ENCODE results near the gene ARMC3.
"Not testable (repeated sequence)": the region's sequence is repeated elsewhere in the genome, so short reads cannot be mapped to it uniquely, and the experiment has no call there.

The ARMC3 gene, protein sequence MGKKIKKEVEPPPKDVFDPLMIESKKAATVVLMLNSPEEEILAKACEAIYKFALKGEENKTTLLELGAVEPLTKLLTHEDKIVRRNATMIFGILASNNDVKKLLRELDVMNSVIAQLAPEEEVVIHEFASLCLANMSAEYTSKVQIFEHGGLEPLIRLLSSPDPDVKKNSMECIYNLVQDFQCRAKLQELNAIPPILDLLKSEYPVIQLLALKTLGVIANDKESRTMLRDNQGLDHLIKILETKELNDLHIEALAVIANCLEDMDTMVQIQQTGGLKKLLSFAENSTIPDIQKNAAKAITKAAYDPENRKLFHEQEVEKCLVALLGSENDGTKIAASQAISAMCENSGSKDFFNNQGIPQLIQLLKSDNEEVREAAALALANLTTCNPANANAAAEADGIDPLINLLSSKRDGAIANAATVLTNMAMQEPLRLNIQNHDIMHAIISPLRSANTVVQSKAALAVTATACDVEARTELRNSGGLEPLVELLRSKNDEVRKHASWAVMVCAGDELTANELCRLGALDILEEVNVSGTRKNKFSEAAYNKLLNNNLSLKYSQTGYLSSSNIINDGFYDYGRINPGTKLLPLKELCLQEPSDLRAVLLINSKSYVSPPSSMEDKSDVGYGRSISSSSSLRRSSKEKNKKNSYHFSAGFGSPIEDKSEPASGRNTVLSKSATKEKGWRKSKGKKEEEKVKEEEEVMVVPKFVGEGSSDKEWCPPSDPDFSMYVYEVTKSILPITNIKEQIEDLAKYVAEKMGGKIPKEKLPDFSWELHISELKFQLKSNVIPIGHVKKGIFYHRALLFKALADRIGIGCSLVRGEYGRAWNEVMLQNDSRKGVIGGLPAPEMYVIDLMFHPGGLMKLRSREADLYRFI

GRCh38 chr10:22927661-22928403 is at the start of gene ARMC3:
ARMC3 (plus strand) TSS chr10:22928053; CDS start chr10:22931997, 3,944 bp downstream.
- Histone ChIP-seq H3K36me3 (ENCODE audit: control insufficient read depth, insufficient read depth, low read length) (no peaks in the 10 kb centered on the region), H3K4me1 (ENCODE audit: control insufficient read depth, insufficient read depth, low read length) (no peaks in the 10 kb centered on the region), H3K9me3 (ENCODE audit: control insufficient read depth, insufficient read depth, low read length) (no peaks in the 10 kb centered on the region), H3K4me3 (ENCODE audit: low read length) (peak within 1 kb of the TSS; percentile 37; the same call in 1 of the 2 replicates), H3K27ac (ENCODE audit: low read length) (no peak within 1 kb of the TSS), H3K27me3 (ENCODE audit: control insufficient read depth, insufficient read depth, low read length) (0 out of 2 replicates have a peak, but pooled peaks cover 1% of the 10 kb centered on the region)
- peak; percentile 71 for DNase-seq (ENCODE audit: low read depth, low spot score)
- no CpG with 5 or more reads among the region's 41 CpGs for WGBS (ENCODE audit: insufficient coverage, insufficient read length)

DNA sequence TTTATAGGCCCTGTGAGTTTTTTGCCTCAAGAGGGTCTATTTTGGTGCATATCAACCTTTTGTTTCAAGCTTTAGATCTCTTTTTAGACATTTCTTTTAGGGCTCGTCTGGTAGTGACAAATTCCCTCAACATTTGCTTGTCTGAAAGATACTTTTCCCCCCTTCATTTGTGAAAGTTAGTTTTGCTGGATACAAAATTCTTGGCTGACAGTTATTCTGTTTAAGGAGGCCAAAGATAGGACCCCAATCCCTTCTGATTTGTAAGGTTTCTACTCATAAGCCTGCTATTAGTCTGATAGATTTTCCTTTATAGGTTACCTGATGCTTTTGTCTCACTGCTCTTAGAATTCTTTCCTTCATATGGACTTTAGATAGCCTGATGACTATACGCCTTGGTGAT is 36.1 kb upstream of the ARMC3 start:
- no peaks in the 10 kb centered on the region for H3K36me3 ChIP-seq (ENCODE audit: control insufficient read depth, insufficient read depth, low read length)
- no peak for DNase-seq (ENCODE audit: low read depth, low spot score)
- H3K4me3 ChIP-seq (ENCODE audit: low read length), result no peak overlapping the region
- no peak overlapping the region for H3K27ac ChIP-seq (ENCODE audit: low read length)
- no peaks in the 10 kb centered on the region for H3K4me1 ChIP-seq (ENCODE audit: control insufficient read depth, insufficient read depth, low read length)
- H3K27me3 ChIP-seq (ENCODE audit: control insufficient read depth, insufficient read depth, low read length), result no peaks in the 10 kb centered on the region
- no CpG with 5 or more reads among the region's 2 CpGs for WGBS (ENCODE audit: insufficient coverage, insufficient read length)
- no peaks in the 10 kb centered on the region for H3K9me3 ChIP-seq (ENCODE audit: control insufficient read depth, insufficient read depth, low read length)

DNA sequence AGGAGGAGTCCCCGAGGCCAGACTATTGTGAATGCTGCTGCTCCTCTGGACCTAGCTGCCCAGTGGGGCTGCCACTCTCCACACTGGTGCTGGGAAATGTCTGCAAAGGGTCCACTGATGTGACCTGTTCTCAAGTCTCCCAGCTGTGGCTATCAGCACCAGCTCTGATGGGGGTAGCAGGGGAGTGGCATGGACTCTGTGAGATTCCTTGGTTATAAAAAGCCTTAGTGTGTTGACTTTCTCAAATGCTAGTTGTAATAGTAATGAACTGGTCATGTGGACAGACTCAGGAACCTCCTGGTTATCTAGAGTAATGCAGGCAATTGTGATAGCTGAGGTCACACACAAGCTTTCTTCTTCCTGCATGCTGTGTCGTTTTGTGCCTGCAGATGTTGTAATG is 34.1 kb upstream of the ARMC3 start:
- WGBS (ENCODE audit: insufficient coverage, insufficient read length), result no CpG with 5 or more reads among the region's 2 CpGs
- DNase-seq (ENCODE audit: low read depth, low spot score), result no peak
- Histone ChIP-seq H3K27ac (ENCODE audit: low read length) (no peak overlapping the region), H3K4me1 (ENCODE audit: control insufficient read depth, insufficient read depth, low read length) (no peaks in the 10 kb centered on the region), H3K36me3 (ENCODE audit: control insufficient read depth, insufficient read depth, low read length) (no peaks in the 10 kb centered on the region), H3K4me3 (ENCODE audit: low read length) (no peak overlapping the region), H3K27me3 (ENCODE audit: control insufficient read depth, insufficient read depth, low read length) (no peaks in the 10 kb centered on the region), H3K9me3 (ENCODE audit: control insufficient read depth, insufficient read depth, low read length) (no peaks in the 10 kb centered on the region)

DNA sequence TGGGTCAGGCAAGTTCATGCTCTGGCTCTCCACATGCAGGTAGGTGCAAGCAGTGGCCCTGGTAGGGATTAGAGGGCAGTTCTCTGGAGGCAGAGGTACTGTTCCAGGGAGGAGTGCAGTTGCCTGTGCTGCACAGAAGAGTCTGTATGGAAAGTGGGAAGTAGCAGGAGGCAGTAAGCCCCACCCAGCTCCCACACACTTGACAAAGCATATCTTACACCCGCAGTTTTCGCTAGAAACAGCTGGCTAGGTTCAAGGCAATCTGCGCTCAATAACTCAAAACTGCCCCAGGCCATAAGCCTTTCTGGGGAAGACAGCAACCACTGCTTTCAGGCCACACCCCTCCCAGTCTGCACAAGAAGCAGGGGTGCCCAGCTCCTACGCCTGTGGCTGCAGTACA is 33.1 kb upstream of the ARMC3 start:
- Histone ChIP-seq H3K4me3 (ENCODE audit: low read length) (no peak overlapping the region), H3K36me3 (ENCODE audit: control insufficient read depth, insufficient read depth, low read length) (no peaks in the 10 kb centered on the region), H3K4me1 (ENCODE audit: control insufficient read depth, insufficient read depth, low read length) (no peaks in the 10 kb centered on the region), H3K27ac (ENCODE audit: low read length) (no peak overlapping the region), H3K9me3 (ENCODE audit: control insufficient read depth, insufficient read depth, low read length) (no peaks in the 10 kb centered on the region), H3K27me3 (ENCODE audit: control insufficient read depth, insufficient read depth, low read length) (no peaks in the 10 kb centered on the region)
- DNase-seq (ENCODE audit: low read depth, low spot score), result no peak
- no CpG with 5 or more reads among the region's 4 CpGs for WGBS (ENCODE audit: insufficient coverage, insufficient read length)

- no peak overlapping the region for H3K27ac ChIP-seq (ENCODE audit: low read length)
- no peaks in the 10 kb centered on the region for H3K4me1 ChIP-seq (ENCODE audit: control insufficient read depth, insufficient read depth, low read length)
- no peaks in the 10 kb centered on the region for H3K36me3 ChIP-seq (ENCODE audit: control insufficient read depth, insufficient read depth, low read length)
- H3K9me3 ChIP-seq (ENCODE audit: control insufficient read depth, insufficient read depth, low read length), result no peaks in the 10 kb centered on the region
- no peak overlapping the region for H3K4me3 ChIP-seq (ENCODE audit: low read length)
- DNase-seq (ENCODE audit: low read depth, low spot score), result no peak
- WGBS (ENCODE audit: insufficient coverage, insufficient read length), result no CpG with 5 or more reads among the region's 1 CpG
- no peaks in the 10 kb centered on the region for H3K27me3 ChIP-seq (ENCODE audit: control insufficient read depth, insufficient read depth, low read length)
Measured at GRCh38 chr10:22895252-22895651, 32.6 kb upstream of the ARMC3 start.

- Histone ChIP-seq H3K36me3 (ENCODE audit: control insufficient read depth, insufficient read depth, low read length) (no peaks in the 10 kb centered on the region), H3K9me3 (ENCODE audit: control insufficient read depth, insufficient read depth, low read length) (no peaks in the 10 kb centered on the region), H3K4me1 (ENCODE audit: control insufficient read depth, insufficient read depth, low read length) (no peaks in the 10 kb centered on the region), H3K27ac (ENCODE audit: low read length) (no peak overlapping the region), H3K27me3 (ENCODE audit: control insufficient read depth, insufficient read depth, low read length) (no peaks in the 10 kb centered on the region), H3K4me3 (ENCODE audit: low read length) (no peak overlapping the region)
- DNase-seq (ENCODE audit: low read depth, low spot score), result no peak
- no CpG with 5 or more reads among the region's 4 CpGs for WGBS (ENCODE audit: insufficient coverage, insufficient read length)
Measured at GRCh38 chr10:22897371-22897770, 30.5 kb upstream of the ARMC3 start.

DNA sequence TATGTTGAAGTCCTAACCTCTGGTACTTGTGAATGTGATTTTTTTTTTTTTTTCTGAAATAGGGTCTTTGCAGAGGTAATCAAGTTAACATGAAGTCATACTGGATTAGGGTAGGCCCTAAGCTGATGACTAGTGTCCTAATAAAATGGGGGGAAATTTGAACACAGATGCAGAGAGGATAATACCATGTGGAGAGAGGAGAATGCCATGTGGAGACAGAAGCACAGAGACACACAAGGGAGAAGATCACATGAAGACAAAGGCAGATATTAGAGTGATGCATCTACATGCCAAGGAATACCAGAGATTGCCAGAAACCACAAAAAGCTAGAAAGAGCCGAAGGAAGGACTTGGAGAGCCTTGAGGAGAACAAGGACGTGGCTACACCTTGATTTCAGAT is 28.5 kb upstream of the ARMC3 start:
- Histone ChIP-seq H3K36me3 (ENCODE audit: control insufficient read depth, insufficient read depth, low read length) (no peaks in the 10 kb centered on the region), H3K27me3 (ENCODE audit: control insufficient read depth, insufficient read depth, low read length) (no peaks in the 10 kb centered on the region), H3K4me1 (ENCODE audit: control insufficient read depth, insufficient read depth, low read length) (no peaks in the 10 kb centered on the region), H3K27ac (ENCODE audit: low read length) (no peak overlapping the region), H3K9me3 (ENCODE audit: control insufficient read depth, insufficient read depth, low read length) (no peaks in the 10 kb centered on the region), H3K4me3 (ENCODE audit: low read length) (no peak overlapping the region)
- WGBS (ENCODE audit: insufficient coverage, insufficient read length), result no CpG with 5 or more reads among the region's 2 CpGs
- no peak for DNase-seq (ENCODE audit: low read depth, low spot score)

DNA sequence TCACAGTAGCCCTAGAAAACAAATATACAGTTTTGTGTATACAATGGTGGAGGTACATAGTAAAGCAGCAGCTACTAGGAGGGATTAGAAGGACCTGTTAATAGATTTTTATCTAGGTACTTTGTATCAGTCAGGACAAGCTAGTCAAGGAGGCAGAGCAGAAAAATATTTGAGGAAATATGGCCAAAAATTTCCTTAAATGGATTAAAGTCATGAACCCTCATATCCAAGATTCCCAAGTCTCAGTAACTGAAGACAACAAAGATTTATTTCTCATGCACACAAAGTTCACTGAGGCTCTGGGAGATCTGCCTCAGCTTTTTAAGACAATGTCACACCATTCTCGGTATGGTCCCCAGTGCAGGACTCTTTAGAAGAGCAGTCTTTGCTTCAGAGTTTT is 28.1 kb upstream of the ARMC3 start:
- Histone ChIP-seq H3K4me3 (ENCODE audit: low read length) (no peak overlapping the region), H3K36me3 (ENCODE audit: control insufficient read depth, insufficient read depth, low read length) (no peaks in the 10 kb centered on the region), H3K4me1 (ENCODE audit: control insufficient read depth, insufficient read depth, low read length) (no peaks in the 10 kb centered on the region), H3K27ac (ENCODE audit: low read length) (no peak overlapping the region), H3K9me3 (ENCODE audit: control insufficient read depth, insufficient read depth, low read length) (no peaks in the 10 kb centered on the region), H3K27me3 (ENCODE audit: control insufficient read depth, insufficient read depth, low read length) (no peaks in the 10 kb centered on the region)
- WGBS (ENCODE audit: insufficient coverage, insufficient read length), result no CpG with 5 or more reads among the region's 1 CpG
- no peak for DNase-seq (ENCODE audit: low read depth, low spot score)

DNA sequence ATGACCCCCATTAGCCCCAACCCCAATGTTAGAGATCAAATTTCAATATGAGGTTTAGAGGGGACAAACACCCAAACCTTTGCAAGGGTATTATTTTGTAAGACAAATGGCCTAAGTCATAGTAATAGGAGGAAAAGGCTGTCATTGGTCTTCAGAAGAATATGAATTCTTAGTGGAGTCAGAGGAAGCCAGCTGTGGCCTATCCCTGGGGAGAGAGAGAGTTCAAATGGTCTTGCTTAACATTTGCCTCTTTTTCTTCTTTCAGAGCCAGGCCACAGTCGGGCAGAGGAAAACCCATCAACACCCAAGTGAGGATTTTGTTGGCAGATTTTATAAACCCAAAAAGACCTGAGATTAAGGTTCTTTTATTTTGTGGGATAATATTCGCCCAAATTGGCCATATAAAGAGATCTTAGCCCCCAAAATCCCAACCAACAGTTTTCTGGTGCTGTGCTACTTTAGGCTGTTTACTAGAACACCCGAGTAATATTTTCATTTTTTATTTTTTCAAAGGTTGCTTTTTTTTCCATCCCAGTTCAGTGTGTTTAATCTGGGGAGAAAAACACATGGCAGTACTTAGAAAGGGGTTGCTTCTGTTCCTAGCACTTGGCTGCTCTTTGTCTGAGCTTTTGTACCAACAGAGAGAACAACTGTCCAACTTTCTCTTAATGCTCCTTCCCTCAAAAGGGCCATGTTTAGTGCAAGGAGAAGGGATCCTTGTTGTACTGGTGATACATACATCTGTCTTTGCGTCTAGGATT is 26.8 kb upstream of the ARMC3 start:
- Histone ChIP-seq H3K4me1 (ENCODE audit: control insufficient read depth, insufficient read depth, low read length) (no peaks in the 10 kb centered on the region), H3K4me3 (ENCODE audit: low read length) (no peak overlapping the region), H3K36me3 (ENCODE audit: control insufficient read depth, insufficient read depth, low read length) (no peaks in the 10 kb centered on the region), H3K27ac (ENCODE audit: low read length) (no peak overlapping the region), H3K9me3 (ENCODE audit: control insufficient read depth, insufficient read depth, low read length) (no peaks in the 10 kb centered on the region), H3K27me3 (ENCODE audit: control insufficient read depth, insufficient read depth, low read length) (no peaks in the 10 kb centered on the region)
- WGBS (ENCODE audit: insufficient coverage, insufficient read length), result no CpG with 5 or more reads among the region's 4 CpGs
- no peak for DNase-seq (ENCODE audit: low read depth, low spot score)

DNA sequence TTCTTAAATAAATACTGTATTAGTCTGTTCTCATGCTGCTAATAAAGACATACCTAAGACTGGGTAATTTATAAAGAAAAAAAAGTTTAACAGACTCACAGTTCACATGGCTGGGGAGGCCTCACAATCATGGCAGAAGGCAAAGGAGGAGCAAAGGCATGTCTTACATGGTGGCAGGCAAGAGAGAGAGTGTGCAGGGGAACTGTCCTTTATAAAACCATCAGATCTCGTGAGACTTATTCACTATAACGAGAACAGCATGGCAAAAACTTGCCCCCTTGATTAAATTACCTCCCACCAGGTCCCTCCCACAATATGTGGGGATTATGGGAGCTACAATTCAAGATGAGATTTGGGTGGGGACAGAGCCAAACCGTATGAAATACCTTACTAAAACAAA is 25.7 kb upstream of the ARMC3 start:
- DNase-seq (ENCODE audit: low read depth, low spot score); H3K36me3 ChIP-seq (ENCODE audit: control insufficient read depth, insufficient read depth, low read length); H3K4me3 ChIP-seq (ENCODE audit: low read length); H3K27ac ChIP-seq (ENCODE audit: low read length); H3K27me3 ChIP-seq (ENCODE audit: control insufficient read depth, insufficient read depth, low read length); H3K4me1 ChIP-seq (ENCODE audit: control insufficient read depth, insufficient read depth, low read length); H3K9me3 ChIP-seq (ENCODE audit: control insufficient read depth, insufficient read depth, low read length): not testable (repeated sequence)
- no CpG with 5 or more reads among the region's 3 CpGs for WGBS (ENCODE audit: insufficient coverage, insufficient read length)

Measured in iPS DF 6.9 (cell line).